Activated naive CD8-positive, alpha-beta T cell treated with anti-CD3 and anti-CD28 coated beads, Interleukin-2, amount 10 ng/mL, durations not matched to agents 7 days and 5 days (primary cell): ENCODE data around the gene DAPK1. TPM values are rescaled to one million over a fixed set of nuclear protein-coding genes. Genes with fewer than 3 reads are reported as not detected.

Source experiments
- ATAC-seq: fragments of 150-1000 bp; cut with Tn5 transposase; one replicate; pipeline ENCODE4 v1.10.0; 2021; ENCODE audit warnings: low read depth, moderate library complexity
- POLR2A ChIA-PET: fragments of 350-600 bp; sonication (Branson Sonifier 250); formaldehyde crosslinking; loops from one replicate; lab custom pipeline; 2021; ENCODE audit warnings: antibody characterized with exemption; lab: Charles Lee
- DNase-seq: peaks from one replicate; pipeline ENCODE4 v3.0.0; 2021
- H3K27ac Mint-ChIP-seq: one replicate; pipeline ENCODE4 v1.8.0; 2022; ENCODE audit warnings: mild to moderate bottlenecking, mixed read lengths
- H3K27me3 Mint-ChIP-seq: one replicate; pipeline ENCODE4 v1.8.0; 2022; ENCODE audit warnings: mild to moderate bottlenecking, moderate library complexity, mixed read lengths
- H3K36me3 Mint-ChIP-seq: one replicate; pipeline ENCODE4 v1.8.0; 2021; ENCODE audit warnings: mild to moderate bottlenecking, mixed read lengths
- H3K4me1 Mint-ChIP-seq: one replicate; pipeline ENCODE4 v1.8.0; 2021; ENCODE audit warnings: mixed read lengths
- H3K4me3 Mint-ChIP-seq: one replicate; pipeline ENCODE4 v1.8.0; 2022; ENCODE audit warnings: mild to moderate bottlenecking, moderate library complexity, mixed read lengths
- H3K9me3 Mint-ChIP-seq: one replicate; pipeline ENCODE4 v1.8.0; 2021; ENCODE audit warnings: mixed read lengths
- total RNA-seq, 2 experiments: library from RNA; stranded (reverse); gene quantifications; one replicate each; pipeline ENCODE4 v1.2.3, GENCODE V29; 2021

Gene DAPK1
- total RNA-seq, 2 experiments from 2014 or later = 1.2 to 1.3 TPM

DNA sequence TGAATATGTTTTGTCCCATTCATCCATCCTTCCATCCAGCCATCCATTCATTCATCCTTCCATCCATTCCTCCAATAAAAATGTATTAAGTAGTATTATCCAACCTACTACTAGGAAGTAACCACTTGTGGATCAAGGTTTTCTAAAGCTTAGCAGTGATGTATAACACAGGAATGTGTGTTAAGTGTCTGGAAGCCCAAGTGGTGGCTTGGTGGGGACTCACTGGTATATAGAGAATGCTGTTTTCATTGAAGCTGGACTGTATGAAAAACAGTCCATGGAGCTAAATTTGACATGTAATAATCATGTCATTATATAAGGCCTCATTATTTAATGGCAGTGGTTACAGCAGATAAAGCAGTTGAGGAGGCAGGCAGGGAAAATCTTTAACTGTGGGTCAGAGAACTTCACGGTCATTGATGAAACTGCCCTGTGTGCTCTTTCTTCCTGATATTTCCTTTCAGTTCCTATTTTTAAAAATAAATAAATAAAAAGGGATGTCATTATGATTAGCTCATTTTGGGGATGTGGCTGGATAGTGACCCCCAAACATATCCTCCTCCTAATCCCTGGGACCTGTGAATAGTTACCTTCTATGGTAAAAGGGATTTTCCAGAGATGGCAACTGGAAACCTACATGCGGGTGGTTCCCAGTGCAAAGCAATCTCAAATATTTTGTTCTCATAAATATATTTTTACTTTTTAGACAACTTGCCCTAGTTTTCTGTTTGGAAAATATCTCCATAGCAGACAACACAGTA is 82.3 kb downstream of the DAPK1 start:
- no peak for ATAC-seq
- H3K27ac Mint-ChIP-seq = no peak overlapping the region
- POLR2A ChIA-PET = no interaction called here
- no peaks in the 10 kb centered on the region for H3K4me1 Mint-ChIP-seq
- no peaks in the 10 kb centered on the region for H3K36me3 Mint-ChIP-seq
- no peak overlapping the region for H3K4me3 Mint-ChIP-seq
- H3K9me3 Mint-ChIP-seq = no peaks in the 10 kb centered on the region
- no peak for DNase-seq
- H3K27me3 Mint-ChIP-seq = no peaks in the 10 kb centered on the region

DNA sequence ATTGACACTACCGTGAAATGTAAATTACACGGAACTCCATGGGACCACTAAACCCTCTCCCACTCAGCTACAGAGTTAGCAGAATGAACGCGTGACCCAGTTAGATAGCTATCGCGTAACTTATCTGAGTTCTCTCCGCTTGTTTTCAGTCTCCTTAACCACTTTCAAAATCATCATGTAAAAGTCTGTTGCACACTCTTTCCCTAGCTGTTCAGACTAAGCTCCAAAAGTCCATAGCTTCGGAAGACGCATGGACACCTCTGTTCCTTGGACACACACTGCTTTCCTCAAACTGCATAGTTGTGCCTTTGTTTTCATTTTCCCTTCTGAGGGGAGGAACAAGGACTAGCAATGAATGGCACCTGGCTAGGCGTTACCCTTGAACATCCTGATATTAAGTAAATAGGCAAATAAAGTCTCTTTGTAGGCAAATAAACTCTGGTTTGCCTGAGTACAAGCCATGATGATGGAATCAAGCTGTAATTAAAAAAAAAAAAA is 83.3 kb downstream of the DAPK1 start:
- H3K4me1 Mint-ChIP-seq = no peaks in the 10 kb centered on the region
- ATAC-seq = no peak
- no peak for DNase-seq
- POLR2A ChIA-PET = no interaction called here
- H3K4me3 Mint-ChIP-seq = no peak overlapping the region
- no peak overlapping the region for H3K27ac Mint-ChIP-seq
- no peaks in the 10 kb centered on the region for H3K27me3 Mint-ChIP-seq
- H3K36me3 Mint-ChIP-seq = no peaks in the 10 kb centered on the region
- no peaks in the 10 kb centered on the region for H3K9me3 Mint-ChIP-seq

DNA sequence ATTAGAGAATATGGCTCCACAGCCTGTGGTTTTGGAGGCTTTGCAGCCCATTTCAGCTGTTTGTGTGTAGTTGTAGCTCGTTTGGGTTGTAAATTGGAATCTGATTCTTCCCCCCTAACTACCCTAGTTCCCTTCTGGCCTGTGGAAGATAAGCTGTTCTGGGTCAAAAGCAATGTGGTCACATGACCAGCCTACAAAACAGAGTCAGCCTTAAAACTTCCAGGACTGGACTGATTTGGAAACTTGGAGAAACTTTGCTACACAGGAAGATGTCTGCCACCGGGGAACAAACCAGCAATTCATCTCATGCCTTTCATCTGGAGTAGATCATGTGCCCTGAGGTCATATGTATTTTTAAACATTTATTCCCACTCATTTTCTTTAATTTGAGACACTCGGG is 83.8 kb downstream of the DAPK1 start:
- ATAC-seq = no peak
- no peaks in the 10 kb centered on the region for H3K9me3 Mint-ChIP-seq
- POLR2A ChIA-PET = no interaction called here

DNA sequence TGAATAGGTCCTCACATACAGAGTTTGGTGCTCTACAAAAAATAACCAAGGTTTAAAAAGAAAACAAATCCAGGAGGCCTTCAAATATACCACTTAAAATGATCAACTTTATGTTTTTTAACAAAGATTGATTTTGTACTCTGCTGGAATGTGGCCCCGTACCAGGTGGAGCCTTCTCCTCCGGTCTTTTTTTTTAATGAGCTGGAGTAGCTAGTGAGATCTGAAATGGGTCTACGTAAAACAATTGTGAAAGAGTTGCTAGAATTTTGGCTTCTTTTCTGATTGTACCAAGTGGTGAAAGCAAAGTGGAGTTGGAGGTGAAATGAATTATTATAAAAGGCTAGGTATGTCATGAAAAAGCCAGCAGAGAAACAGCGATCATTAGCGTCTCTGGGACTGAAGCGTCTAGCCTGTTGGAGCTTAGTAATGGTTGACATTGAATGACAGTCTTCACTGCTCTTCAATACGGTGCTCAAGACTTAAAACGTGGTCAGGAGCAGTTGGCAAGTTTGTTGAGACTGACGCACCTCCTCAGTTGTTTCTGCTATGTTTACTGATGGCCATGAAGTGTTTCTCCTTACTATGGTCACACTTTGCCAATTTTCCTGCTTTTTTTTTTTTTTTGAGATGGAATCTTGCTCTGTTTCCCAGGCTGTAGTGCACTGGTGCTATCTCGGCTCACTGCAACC is 84.4 kb downstream of the DAPK1 start:
- Mint-ChIP-seq H3K4me1 (no peaks in the 10 kb centered on the region), H3K36me3 (no peaks in the 10 kb centered on the region), H3K27me3 (no peaks in the 10 kb centered on the region), H3K27ac (peak overlapping the region; percentile 36), H3K4me3 (no peak overlapping the region), H3K9me3 (no peaks in the 10 kb centered on the region)
- no peak for ATAC-seq
- no peak for DNase-seq
- POLR2A ChIA-PET = no interaction called here

More for the DNA sequence above, 83.8 kb downstream of the DAPK1 start:
- Mint-ChIP-seq H3K4me1 (no peaks in the 10 kb centered on the region), H3K27ac (no peak overlapping the region), H3K27me3 (no peaks in the 10 kb centered on the region), H3K4me3 (no peak overlapping the region), H3K36me3 (no peaks in the 10 kb centered on the region)
- DNase-seq = no peak

DNA sequence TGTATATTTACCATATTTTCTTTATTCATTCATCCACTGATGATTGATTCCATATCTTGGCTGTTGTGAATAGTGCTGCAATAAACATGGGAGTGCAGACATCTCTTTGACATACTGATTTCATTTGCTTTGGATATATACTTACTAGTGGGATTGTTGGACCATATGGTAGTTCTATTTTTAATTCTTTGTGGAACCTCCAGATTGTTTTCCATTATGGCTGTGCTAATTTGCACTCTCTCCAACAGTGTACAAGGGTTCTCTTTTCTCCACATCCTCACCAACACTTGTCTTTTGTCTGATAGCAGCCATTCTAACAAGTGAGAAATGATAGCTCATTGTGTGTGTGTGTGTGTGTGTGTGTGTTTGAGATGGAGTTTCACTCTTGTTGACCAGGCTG is 86.7 kb downstream of the DAPK1 start:
- DNase-seq (no peak), ATAC-seq (no peak)
- no peak overlapping the region for H3K4me3 Mint-ChIP-seq
- no peaks in the 10 kb centered on the region for H3K36me3 Mint-ChIP-seq
- POLR2A ChIA-PET = no interaction called here
- H3K27me3 Mint-ChIP-seq = no peaks in the 10 kb centered on the region
- no peaks in the 10 kb centered on the region for H3K9me3 Mint-ChIP-seq
- no peak overlapping the region for H3K27ac Mint-ChIP-seq
- H3K4me1 Mint-ChIP-seq = no peaks in the 10 kb centered on the region

DNA sequence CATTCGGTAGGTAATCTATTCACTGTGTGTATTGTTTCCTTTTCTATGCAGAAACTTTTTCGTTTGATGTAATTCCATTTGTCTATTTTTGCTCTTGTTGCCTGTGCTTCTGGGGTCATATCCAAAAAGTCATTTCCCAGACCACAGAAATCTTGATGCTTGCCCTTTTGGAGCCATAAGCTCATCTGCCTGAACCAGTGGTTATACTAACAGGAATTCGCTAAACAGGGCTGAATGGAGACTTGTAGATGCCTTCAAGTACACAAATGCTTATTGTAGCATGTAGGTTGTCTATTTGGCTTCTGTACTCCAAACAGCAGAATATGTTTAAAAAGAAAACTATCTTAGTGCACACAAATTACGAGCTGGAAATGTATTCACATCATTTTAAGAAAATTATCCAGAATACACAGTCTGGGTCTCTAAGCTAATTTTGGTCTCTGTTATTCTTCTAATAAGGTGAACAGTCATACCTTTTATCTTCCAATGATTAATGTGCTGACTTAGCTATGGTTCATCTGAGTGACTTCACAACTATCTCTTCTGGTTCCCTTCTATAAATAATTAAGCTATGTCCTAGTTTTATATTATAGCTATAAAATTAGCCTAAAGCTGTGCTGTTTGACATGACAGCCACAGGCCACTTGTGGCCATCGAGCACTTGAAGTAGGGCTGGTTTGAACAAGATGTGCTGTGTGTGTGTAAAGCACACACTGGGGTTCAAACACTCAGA is 87.6 kb downstream of the DAPK1 start:
- Mint-ChIP-seq H3K27ac (no peak overlapping the region), H3K4me3 (no peak overlapping the region), H3K36me3 (no peaks in the 10 kb centered on the region), H3K4me1 (no peaks in the 10 kb centered on the region), H3K9me3 (no peaks in the 10 kb centered on the region), H3K27me3 (no peaks in the 10 kb centered on the region)
- ATAC-seq = no peak
- no peak for DNase-seq
- POLR2A ChIA-PET = no interaction called here

DNA sequence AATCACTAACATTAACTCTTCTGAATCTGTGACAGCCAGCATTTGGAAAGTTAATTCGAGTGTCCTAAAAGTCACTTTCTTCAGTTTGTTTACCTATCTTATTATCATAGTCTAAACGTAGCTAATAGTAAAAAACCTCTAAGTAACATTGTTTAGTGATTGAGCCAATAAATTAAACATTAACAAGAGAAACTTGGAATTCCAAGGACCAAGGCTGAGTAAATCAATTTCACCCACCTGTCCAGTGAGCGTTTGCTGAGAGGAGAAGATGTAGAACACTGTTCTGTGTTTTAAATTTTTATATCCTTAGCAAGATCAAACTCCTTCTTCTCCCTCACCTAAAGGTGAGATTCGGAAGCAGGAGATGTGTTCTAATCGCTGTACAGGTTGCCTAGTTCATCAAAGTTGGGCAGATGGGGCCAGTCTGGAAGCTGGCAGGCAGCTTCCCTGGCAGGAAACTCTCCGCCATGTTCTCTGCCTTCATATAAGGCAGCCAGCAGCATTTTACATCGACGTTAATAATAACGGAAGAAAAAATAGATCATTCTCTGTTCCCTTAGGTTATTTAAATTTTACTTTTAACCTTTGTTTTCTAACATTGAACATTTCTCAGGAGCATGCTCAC is 89.2 kb downstream of the DAPK1 start:
- H3K27ac Mint-ChIP-seq = no peak overlapping the region
- H3K4me3 Mint-ChIP-seq = no peak overlapping the region
- DNase-seq = no peak
- POLR2A ChIA-PET = no interaction called here
- no peaks in the 10 kb centered on the region for H3K9me3 Mint-ChIP-seq
- H3K27me3 Mint-ChIP-seq = no peaks in the 10 kb centered on the region
- no peaks in the 10 kb centered on the region for H3K4me1 Mint-ChIP-seq
- no peak for ATAC-seq
- no peaks in the 10 kb centered on the region for H3K36me3 Mint-ChIP-seq

DNA sequence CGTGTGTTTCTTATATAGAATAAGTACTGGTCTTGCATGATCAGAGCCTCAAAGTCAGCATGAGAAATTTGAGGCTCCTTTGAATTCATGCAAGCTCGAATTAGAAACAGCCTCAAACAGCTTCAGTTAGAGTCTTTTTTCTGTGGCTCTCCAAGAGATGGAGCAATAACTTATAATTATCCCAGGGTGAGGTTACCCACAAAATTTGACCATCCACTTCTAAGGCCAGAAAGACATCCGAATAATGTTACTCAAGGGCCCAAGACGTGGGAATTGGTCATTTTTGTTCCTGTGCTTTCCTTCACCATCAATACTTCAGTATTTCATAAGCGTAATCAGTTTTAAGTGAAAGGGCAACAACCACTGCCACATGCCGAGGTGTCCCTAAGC is 89.7 kb downstream of the DAPK1 start:
- H3K4me3 Mint-ChIP-seq = no peak overlapping the region
- H3K4me1 Mint-ChIP-seq = no peaks in the 10 kb centered on the region
- H3K9me3 Mint-ChIP-seq = no peaks in the 10 kb centered on the region
- POLR2A ChIA-PET = no interaction called here
- no peaks in the 10 kb centered on the region for H3K36me3 Mint-ChIP-seq
- no peaks in the 10 kb centered on the region for H3K27me3 Mint-ChIP-seq
- ATAC-seq (no peak), DNase-seq (no peak)
- H3K27ac Mint-ChIP-seq = no peak overlapping the region

DNA sequence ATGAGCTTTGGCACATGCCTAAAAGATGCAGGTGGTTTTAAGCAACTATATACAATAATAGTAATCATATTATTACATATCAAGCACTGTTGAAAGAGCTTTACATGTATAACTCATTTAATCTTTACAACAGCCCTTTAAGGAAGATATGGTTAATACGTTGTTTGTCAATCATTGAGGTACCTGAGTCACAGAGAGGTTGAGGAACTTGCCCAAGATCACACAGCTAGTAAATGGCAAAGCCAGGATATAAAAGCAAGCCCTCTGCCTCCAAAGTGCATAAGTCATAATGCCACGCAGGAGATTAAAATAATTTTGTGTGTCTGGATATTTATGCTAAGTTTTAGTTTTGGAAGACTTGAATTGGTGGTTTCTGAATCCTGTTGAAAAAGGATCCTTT is 90.2 kb downstream of the DAPK1 start:
- Mint-ChIP-seq H3K4me1 (no peaks in the 10 kb centered on the region), H3K27me3 (no peaks in the 10 kb centered on the region), H3K36me3 (no peaks in the 10 kb centered on the region), H3K9me3 (no peaks in the 10 kb centered on the region), H3K4me3 (no peak overlapping the region), H3K27ac (no peak overlapping the region)
- POLR2A ChIA-PET = no interaction called here
- DNase-seq (no peak), ATAC-seq (no peak)

DNA sequence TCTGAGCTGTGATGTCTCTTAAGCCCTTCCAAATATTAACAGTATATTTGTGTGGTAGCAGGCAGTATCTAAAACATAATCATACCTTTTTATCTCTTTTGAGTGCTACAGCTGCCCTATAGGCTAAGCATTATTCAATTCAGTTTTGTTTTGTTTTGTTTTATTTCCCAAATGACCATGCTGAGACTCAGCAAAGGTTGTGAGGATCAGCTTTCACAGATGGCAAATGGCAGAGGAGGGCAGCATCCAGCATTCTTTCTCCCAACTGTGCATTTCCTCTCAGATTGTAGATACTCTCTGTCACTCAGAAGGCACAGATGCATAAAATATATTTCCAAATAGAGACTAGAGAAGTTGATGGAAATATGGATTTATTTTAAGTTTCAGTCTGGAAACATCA is 90.7 kb downstream of the DAPK1 start:
- H3K9me3 Mint-ChIP-seq = no peaks in the 10 kb centered on the region
- no peaks in the 10 kb centered on the region for H3K27me3 Mint-ChIP-seq
- H3K27ac Mint-ChIP-seq = no peak overlapping the region
- no peak overlapping the region for H3K4me3 Mint-ChIP-seq
- DNase-seq (no peak), ATAC-seq (no peak)
- POLR2A ChIA-PET = no interaction called here
- no peaks in the 10 kb centered on the region for H3K36me3 Mint-ChIP-seq
- H3K4me1 Mint-ChIP-seq = no peaks in the 10 kb centered on the region

DNA sequence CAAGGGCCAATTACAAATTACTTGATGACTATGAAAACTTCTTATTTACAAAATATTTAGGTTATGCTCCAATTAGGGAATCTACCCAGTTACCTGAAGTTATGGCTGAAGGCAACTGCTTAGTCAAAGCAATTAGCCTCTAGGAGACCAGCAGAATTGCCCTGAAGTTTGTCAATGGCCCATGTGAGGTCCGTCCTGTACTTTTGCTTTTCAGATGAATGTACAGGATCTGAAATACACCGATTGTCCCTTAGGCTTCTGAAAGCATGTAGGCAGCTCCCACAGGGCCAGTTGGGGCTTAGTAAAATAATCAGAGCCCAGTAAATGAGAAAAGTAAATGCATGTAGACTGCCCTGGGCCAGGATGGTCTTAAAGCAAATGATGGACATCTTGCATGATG is 93.3 kb downstream of the DAPK1 start:
- Mint-ChIP-seq H3K36me3 (no peaks in the 10 kb centered on the region), H3K27me3 (peaks cover 1% of the 10 kb centered on the region), H3K9me3 (no peaks in the 10 kb centered on the region), H3K4me3 (no peak overlapping the region), H3K4me1 (no peaks in the 10 kb centered on the region), H3K27ac (no peak overlapping the region)
- POLR2A ChIA-PET = no interaction called here
- DNase-seq = no peak
- no peak for ATAC-seq

DNA sequence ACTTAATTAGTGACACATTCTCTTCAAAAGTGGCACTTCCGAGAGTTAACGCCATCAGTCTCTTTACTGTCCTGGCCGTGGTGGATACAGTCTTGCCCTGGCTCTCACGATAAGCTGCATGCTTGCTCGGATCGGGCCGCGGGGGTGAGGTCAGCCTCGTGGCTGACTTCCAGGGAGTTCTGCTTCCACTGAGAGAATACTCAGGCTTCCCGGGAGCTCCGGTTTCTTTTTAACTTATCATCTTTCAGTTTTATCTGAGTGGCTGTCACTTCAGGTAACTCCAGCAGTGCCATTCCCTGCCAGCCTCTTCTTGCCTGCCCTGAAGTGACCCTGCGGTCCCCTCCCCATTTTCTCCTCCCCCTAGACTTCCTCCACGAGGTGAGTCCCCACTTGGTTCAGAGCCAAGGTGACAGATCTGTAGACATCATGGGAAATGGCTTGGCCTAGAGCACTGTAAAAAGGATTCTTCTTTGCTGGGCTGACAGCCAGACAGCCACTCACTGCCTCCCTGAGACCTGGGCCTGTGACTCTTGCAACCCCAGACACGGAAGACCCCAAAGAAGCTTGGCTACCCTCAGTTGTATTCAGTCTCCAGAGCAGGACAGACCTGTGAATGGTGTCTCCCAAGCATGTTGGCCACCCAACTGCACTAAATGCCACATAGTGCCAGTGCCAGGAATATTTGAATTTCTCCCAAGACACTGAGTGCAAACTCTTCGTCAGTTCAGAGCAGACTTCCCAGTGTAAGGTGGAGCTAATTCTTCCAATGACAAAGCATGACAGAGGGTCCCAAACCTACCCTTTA is 95.1 kb downstream of the DAPK1 start:
- H3K27me3 Mint-ChIP-seq = peaks cover 1% of the 10 kb centered on the region
- H3K4me1 Mint-ChIP-seq = no peaks in the 10 kb centered on the region
- POLR2A ChIA-PET = no interaction called here
- DNase-seq = no peak
- no peaks in the 10 kb centered on the region for H3K36me3 Mint-ChIP-seq
- no peak overlapping the region for H3K4me3 Mint-ChIP-seq
- no peak overlapping the region for H3K27ac Mint-ChIP-seq
- ATAC-seq = no peak
- no peaks in the 10 kb centered on the region for H3K9me3 Mint-ChIP-seq
